Mammary epithelial cell (primary cell): ENCODE results near the gene ANKS6.

ENCODE experiments used
- EZH2 ChIP-seq: IDR thresholded peaks from 2 replicates; pipeline ENCODE4 v1.6.1; 2012; ENCODE audit warnings: low read length, inconsistent platforms, borderline replicate concordance
- TF ChIP-seq, protein P1 (sequence below), 2 donors: IDR thresholded peaks in 1 of 2; conservative IDR thresholded peaks in 1 of 2; 2 replicates each; pipeline ENCODE4 v1.5.1; 2011 to 2012; ENCODE audit warnings: inconsistent platforms in 2 of 2, low read length in 2 of 2, mild to moderate bottlenecking in 2 of 2, control low read depth in 1 of 2, low read depth in 1 of 2; ENCODE audit not compliant: insufficient read depth in 1 of 2; ENCODE audit errors: extremely low read depth in 1 of 2

DNA sequence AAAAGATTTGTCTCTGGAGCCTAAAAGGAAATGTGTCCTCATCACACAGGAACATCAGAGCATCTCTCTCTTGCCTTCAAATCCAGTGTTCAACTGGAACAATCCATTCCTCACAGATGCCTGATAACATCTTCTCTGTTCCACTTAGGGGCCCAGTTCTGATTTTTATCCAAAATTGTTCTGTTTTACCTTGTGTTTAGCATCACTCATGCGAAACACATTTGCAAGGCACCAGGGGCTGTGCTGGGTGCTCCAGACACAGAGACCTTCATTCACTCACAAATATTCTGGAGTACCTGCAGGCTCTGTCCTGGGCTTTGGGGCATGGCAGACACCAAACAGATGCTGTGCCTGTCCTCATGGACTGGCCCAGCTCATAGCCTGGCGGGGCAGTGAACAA, 101.4 kb downstream of the ANKS6 start:
- TF ChIP-seq, protein P1, sequence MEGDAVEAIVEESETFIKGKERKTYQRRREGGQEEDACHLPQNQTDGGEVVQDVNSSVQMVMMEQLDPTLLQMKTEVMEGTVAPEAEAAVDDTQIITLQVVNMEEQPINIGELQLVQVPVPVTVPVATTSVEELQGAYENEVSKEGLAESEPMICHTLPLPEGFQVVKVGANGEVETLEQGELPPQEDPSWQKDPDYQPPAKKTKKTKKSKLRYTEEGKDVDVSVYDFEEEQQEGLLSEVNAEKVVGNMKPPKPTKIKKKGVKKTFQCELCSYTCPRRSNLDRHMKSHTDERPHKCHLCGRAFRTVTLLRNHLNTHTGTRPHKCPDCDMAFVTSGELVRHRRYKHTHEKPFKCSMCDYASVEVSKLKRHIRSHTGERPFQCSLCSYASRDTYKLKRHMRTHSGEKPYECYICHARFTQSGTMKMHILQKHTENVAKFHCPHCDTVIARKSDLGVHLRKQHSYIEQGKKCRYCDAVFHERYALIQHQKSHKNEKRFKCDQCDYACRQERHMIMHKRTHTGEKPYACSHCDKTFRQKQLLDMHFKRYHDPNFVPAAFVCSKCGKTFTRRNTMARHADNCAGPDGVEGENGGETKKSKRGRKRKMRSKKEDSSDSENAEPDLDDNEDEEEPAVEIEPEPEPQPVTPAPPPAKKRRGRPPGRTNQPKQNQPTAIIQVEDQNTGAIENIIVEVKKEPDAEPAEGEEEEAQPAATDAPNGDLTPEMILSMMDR (conservative IDR thresholded peaks at IDR 0.05 in 1 of 2, IDR thresholded peaks at IDR 0.05 in 1 of 2; ENCODE audit: extremely low read depth in 1 of 2, insufficient read depth in 1 of 2, low read depth in 1 of 2, low read length in 2 of 2), result no peak
- no peak for TF ChIP-seq EZH2
